Activated CD4-positive, CD25-positive, alpha-beta regulatory T cell (primary cell): ENCODE data around the gene RBM19.
"Not testable (repeated sequence)": the region's sequence is repeated elsewhere in the genome, so short reads cannot be mapped to it uniquely, and the experiment has no call there.

Source experiments
- DNase-seq, 4 experiments: peaks; one replicate each; lab custom pipeline; 2025; lab: John Stamatoyannopoulos, UW

Gene RBM19

DNA sequence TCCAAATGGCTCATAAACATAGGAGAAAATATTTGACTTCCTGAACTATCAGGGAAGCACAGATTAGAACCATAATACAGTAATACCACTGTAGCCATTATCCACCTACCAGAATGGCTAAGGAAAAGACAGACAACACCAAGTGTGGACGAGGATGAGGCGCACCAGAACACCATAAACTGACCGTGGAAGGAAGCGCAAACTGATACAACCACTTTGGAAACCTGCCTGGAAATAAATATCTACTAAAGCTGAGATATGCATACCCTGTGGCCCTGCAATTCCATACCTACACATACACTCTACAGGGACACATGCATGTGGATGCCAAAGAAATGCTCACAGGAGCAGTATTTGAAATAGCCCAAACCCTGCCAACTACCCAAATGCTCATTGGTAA, 60.3 kb downstream of the RBM19 start:
- no peak for DNase-seq

DNA sequence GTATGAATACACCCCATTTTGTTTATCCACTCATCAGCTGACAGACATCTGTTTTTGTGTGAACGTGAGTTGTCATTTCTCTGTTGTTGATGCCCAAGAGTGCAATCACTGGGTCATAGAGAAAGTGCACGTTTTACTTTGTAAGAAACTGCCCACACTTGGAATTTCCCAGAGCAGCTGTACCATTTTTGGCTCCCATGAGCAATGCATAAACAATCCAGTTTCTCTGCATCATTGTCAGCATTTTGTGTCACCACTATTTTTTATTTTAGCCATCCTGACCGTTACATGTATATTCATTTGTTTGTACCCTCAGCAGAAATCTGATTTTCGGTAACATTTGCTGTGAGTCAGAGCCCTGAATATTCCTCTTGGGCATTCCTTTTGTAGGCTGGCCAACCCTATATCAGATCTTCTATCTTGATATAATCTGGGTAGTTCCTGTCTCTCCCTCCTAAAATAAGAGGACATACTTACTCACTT, 62.7 kb downstream of the RBM19 start:
- DNase-seq: no peak

DNA sequence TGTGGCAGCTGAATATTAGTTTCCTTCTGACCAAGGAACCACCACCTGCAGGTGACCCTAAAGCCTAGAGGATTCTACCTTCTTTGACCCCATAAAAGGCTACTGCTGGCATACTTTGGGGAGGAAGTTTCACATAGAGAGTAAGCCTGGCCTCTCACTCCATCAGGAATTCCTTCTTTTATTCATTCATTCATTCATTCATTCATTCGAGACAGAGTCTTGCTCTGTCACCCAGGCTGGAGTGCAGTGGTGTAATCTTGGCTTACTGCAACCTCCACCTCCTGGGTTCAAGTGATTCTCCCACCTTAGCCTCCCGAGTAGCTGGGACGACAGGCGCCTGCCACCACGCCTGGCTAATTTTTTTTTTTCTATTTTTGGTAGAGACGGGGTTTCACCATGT, 64.8 kb downstream of the RBM19 start:
- not testable (repeated sequence) for DNase-seq

DNA sequence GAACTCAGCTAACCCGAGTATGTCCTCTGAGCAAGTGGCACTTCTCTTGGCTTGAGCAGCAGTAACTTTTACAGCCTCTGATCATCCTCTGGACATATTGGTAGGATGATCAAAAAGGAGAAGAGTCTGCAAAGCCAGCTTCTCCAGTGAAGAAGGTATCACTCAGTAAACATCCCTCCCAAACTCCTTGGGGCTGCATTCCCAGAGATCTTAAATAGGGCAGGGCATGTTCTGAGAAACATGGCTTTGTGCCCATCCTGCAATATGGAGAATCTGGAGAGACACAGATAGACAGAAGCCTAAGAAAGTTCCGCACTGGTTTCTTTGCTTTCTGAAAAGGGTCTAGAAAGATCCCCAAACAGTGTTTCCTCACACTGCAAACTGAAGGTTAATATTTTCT, 65.4 kb downstream of the RBM19 start:
- no peak for DNase-seq

DNA sequence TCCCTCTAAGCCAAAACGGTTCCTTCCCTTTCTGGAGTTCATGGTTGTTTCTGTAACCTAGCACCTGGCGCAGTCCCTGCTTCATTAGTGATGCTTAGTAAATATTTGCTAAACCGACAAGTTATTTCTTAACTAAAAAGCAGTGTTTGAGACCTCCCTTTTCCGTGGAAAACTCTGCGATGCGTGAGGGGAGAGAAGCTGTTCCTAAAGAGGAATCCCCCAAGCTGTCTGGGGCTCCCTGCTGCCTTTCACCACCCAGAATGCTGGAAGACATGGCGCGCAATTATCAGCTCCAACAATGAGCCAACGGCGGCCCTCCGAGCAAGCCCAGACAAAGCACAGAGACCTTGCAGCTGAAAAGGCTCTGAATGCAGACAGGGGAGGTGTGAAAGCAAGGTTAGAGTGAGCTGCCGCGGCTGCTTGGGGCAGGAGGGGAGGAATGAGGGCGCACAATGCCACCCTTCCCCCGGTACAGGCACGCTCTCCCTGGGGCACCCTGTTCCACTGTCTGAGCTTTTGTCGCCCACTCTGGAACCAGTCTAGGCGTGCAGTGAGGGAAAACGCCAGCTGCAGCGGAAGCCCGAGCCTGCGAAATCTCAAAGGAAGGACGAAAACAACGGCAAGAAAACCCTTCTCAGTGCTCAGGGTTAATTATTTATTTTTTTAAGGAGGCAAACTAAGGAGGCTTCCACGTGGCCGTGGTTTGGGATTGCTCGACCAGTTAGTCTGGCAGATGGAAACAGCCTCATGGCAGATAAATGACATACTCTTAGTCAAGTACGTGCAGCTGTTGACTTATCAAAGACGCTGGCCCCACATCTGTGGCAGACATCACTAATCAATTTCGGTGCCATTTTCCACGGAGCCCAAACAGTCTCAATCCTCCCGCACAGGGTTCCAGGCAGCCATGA, 66.3 kb downstream of the RBM19 start:
- no peak for DNase-seq

DNA sequence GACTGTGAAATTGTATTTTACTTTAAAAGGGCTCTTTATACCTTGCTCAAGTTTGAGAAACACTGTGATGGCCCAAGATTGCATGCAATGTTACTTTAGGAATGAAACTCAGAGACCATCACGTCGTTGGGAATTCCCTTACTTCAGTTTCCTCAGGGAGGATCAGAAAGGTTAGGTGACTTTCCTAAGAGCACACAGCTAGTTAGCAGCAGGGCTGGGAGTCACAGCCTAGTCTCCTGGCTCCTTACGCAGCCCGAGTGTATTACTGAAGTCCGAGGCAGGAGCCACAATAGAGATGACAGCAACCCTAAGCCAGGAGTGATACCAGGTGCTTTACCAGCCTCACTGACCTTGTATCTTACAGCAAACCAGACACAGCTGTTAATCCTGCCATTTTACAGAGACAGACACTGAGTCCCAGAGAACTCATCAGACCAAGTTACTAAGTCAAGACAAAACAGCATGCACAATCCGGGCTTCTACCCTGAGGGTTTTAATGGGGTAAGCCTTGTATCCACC, 67.0 kb downstream of the RBM19 start:
- no peak for DNase-seq

DNA sequence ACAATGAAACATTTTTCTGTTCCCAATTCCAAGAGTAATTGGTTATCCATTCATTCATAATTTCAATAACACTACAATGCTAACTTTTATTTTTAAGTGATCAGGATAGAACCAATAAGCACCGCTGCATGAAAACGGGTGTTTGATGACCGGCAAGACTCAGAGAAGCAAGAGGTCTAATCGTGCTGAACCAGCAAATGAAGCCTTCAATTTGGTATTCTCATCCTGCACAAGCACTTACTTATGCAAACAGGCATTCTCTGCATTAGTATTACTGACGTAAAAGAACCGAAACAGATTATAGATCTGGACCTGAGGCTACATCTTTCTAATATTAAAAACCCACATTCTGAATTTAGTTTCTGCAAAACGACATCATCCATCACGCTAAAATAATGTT, 67.7 kb downstream of the RBM19 start:
- DNase-seq: no peak

DNA sequence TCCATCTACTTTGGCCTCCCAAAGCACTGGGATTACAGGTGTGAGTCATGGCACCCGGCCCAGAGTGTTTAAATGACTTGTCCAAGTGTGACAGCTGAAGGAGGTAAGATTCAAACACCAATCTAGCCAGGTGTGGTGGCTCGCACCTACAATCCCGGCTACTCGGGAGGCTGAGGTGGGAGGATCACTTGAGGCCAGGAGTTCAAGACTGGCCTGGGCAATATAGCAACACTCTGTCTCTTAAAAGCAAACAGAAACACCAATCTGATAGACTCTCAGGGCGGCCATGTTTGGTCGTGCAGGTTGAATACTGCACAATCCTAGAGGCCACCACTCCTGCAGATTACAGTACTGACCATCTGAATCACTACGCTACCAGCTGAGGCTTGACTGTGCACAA, 68.7 kb downstream of the RBM19 start:
- DNase-seq: no peak

DNA sequence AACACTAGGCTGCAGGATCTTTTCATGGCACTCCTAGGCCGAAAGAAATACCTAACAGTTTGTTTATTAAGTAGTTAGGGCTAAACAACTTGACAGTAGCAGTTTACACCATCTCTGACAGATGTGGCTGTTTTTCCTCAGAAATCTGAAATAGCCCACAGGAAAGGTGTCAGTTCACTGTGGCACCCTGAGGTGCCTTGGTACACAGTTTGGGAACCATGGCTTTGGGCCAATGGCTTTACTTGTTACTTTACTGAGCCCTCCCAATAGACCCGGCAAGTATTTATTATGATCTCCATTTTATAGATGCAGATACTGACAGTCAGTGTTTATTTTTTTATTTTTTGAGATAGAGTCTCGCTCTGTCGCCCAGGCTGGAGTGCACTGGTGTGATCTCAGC, 69.3 kb downstream of the RBM19 start:
- no peak for DNase-seq

DNA sequence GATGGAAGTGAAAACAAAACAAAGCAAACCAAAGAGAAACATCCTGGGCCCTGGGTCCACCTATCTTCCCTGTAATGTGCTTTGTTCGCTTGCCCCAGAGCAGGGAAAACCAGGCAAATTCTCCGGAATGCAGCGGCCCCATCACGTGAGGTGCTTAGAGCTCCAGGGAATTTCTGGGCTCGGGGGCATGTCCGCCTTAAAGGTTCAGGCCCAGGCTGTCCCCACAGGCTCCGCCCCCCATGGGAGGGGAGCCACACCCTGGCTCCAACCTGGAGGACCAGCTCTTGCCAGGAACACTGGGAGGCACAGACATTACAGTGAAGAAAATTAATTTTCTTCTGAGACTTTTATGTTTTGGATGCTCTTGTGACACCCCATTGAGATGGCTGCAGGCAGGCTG, 69.9 kb downstream of the RBM19 start:
- no peak for DNase-seq

DNA sequence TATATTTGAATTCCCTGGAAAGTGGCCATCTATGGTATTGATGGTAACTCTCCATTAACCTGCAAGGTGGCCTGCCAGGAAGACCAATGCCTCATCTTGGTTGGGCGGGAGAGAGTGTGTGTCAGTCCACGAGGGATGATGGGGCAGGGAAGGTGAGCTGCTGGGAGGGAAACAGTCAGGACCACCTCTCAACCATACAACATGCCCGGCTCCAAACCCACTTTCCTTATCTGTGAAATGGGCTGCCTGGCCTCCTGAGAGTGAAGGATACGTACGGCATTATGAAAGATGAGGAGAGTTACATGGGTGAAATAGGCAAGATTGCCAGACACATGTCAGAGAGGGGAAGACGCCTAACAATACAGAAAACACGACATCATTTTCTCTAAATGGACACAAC, 70.9 kb downstream of the RBM19 start:
- no peak for DNase-seq

DNA sequence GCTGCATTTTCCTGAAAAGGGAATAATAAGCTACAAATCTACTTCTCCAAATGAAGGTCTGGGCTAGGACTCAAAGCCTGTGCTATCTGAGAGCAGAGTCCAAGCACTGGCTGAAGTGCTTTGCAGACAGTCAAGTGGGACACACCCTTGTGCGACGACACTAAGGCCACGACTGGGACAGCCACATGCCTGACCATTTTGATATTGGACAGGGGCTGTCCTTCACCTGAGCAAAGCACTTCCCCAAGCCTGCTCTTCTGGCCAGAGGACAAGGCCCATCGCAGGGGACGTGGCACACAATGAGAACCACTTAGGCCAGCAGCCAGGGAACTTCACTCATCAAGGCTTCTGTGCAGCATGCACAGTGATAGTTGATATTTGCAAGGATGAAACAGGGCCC, 71.4 kb downstream of the RBM19 start:
- no peak for DNase-seq

DNA sequence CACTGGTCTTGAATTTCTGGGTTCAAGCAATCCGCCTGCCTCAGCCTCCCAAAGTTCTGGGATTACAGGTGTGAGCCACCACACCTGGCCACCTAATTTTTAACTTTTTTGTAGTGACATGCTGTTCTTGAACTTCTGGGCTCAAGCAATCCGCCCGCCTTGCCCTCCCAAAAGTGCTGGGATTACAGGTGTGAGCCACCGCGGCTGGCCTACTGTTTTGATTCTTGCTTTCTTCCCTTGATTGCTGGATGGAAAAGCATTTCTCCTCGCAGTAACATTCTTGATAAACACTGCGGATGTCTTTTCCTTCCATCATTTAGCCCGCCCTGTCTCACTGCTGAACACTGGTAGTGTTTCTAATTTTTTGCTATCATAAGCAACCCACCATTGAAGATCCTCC, 72.9 kb downstream of the RBM19 start:
- DNase-seq: no peak

DNA sequence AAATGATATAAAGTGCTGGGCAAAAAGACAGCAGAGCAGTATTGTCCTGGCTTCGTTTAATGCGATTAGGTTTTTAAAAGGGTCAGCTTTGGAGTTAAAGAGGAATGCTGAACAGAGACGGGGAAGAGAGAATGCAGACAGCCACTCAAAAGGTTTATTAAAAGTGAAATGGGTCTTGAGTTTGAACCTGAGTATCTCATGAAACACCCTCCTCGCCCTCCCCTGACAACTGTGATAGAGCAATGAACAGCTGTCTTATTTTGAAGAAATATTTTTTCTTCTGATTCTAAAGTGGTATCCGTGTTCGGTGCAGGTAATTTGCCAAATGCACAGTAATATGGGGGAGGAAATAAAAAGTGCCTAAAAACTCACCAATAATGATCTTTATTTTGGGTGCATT, 73.6 kb downstream of the RBM19 start:
- no peak for DNase-seq

DNA sequence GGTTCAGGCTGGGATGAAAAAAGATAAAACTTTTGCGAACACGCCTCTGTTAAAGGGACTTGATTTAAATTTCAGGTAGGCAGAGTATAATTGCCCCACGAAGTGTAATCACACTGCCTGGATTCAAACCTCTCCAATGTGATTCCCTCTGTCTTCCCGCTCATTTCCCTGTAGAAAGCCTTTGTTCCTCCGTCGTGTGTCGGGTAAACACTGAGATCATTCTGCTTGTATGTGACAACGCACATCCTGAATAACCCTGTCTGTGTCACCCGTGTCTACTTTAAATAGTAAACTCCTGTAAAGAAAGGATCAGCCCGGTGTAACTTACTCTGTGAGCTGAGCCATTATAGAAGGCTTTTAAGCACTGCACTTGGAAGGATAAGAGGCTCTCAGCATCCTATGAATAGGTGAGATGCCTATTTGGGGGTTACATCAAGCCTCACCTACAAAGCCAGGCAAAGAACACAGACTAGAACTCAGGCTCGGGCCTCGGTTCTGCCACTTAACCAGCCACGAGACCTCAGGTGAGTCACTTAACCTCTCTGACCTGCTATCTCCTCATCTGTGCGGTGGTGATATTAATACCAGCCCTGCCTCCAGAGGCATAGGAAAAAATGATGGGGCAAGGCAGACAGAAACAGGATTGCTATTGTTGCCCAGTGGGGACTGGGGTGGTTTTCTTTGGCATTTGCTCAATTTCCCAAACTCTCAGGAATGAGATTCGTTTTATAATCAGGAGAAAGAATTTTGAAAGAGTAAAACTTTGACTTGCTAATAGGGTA, 74.2 kb downstream of the RBM19 start:
- DNase-seq: no peak

DNA sequence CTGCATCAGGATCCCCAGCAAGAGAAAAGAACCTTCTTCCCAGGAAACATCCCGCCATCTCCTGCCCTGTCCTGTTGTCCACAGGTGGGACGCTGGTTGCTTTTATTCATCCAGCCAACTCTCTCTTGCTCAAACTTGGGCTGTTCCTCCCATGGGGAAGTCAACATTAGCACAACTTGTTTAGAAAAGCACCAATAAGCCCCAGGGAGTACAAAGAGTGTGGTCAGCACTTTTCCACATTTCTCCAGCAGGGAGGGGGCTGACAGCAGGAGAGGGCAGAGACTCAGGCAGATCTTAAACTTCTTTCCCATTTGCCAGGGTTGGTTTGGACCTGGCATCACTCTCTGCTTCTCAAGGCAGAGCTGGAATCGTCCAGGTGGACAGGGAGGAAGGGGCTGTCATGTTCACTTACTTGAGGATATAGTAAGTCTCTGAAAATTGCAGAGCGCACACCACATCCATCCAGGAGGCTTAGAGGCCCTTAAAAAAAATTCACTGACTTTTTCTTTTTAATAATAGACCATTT, 74.9 kb downstream of the RBM19 start:
- no peak for DNase-seq

DNA sequence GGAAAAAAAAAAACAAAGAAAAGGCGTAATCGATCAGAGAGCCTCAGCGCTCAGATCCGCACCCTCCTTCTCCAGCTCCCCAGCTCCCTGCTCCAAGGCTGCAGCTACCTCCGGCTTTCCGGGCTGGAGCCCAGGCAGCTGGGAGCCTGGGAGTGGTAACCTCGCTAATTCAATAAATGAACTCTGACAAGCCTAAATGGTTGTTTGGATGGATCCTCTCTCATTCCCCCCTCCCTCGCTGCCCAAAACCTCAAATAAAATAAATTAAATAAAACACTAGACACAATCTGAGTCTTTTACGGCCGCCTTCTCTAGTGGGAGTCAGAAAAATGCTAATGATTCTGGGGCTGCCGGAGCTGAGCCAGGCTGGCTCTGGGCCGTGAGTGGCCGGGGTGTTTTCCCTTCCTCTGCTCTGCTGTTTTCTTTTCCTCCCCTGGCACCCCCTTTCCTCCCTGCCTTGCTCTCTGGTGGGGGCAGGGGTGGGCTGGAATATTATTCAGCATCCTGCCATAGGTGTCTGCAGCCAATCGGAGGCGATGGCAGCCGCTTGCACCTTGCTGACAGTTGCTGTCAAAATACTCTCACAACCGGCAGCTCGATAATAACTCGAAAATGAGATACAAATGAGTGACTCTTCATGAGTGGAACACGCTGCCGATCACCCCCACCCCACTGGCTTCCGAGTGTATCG, 76.1 kb downstream of the RBM19 start:
- no peak for DNase-seq

DNA sequence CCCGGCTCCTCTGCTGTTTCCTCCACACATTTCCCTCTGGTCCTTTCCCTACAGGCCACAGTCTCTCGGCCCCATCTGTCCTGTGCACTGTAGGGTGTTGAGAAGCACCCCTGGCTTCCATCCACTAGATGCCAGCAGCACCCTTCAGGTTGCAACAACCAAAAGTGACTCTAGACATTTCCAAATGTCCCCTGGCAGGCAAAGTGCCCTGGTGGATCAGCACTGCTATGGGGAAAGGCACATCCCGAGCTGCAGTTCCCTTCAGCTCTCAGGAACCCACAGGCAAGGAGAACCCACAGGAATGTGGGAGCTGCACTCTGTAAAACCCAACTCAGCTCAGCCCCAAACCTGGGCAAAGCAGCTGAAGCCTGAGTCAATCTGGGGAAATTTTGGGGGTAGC, 77.0 kb downstream of the RBM19 start:
- no peak for DNase-seq

DNA sequence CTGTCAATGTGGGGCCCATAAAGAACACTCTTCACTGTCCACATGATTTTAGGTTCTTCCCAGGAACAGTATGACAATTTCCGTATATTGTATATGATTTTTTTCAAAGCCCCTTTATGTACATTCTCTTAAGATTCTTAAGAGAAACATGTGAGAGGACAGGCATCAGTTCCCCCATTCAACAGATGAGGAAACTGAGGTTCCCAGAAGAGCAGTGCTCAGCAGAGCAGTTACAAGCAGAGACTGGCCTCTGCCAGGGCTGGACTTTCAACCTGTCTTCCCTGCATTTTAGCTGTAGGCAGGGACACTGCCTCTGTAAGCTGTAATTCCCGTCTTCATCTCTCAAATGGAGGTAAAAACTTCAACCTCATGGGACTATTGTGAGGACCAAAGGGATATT, 77.7 kb downstream of the RBM19 start:
- no peak for DNase-seq

DNA sequence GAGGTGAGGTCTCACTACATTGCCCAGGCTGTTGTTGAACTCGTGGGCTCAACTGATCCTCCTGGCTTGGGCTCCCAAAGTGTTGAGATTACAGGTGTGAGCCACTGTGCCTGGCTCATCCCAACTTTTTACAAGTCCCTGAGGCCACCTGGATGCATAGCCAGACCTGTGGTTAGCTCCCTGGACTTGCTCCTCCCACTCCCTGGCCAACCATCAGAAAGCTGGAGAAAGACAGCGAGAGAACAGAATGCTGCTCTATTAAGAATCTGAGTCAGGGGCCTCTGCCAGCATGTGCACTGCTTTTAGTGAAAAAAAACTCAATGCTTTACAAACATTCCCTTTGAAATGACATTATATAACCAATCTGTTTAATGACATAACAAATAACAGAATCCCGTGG, 78.2 kb downstream of the RBM19 start:
- no peak for DNase-seq

DNA sequence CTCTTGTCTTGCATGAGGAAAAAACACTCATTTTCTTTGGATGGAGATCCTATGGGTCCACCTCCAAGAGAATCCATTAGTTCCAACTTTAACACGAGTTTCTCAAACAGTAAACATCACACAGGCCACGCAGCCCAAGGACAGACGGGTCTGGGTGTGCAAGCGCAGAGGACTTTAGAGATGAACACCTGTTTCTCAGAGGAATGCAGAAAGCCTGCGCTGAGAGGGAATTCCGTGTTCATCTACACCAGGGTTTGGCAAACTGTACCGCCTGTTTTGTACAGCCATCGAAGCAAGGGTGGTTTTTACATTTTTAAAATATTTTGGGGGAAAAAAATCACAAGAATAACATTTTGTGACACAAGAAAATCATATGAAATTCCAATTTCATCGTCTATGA, 79.4 kb downstream of the RBM19 start:
- DNase-seq: no peak

DNA sequence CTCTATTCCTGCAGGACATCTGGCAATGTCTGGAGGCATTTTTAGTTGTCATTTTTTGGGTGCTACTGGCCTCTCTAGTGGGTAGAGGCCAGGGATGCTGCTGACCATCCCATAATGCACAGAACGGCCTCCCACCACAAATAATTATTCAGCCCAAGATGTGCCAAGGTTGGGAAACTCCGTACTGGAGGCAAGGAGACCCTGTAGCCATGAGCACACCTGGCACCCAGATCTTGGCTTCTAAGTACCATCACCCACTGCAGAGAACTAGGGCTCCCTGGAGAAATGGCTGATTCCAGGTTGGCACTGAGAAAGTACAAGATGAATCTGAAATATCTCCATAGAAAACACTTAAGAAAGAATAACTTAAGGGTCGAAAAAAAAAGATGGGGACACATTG, 81.7 kb downstream of the RBM19 start:
- DNase-seq: no peak
